Posterior cingulate gyrus (tissue), 11 donors: Measurements from ENCODE around the gene TTC33.
"Not testable (repeated sequence)": the region's sequence is repeated elsewhere in the genome, so short reads cannot be mapped to it uniquely, and the experiment has no call there.

Experiments used
- DNase-seq, 10 donors: peaks; one replicate each; pipeline versions ENCODE4 v3.0.0 to v3.0.0-alpha.2; 2020 to 2021; ENCODE audit warnings: mixed read lengths in 3 of 10
- intact Hi-C: fragments of 100-400 bp; cut with DNase I; formaldehyde crosslinking; loops from one replicate; pipeline ENCODE4 v1.15.1; 2023

TTC33 gene

DNA sequence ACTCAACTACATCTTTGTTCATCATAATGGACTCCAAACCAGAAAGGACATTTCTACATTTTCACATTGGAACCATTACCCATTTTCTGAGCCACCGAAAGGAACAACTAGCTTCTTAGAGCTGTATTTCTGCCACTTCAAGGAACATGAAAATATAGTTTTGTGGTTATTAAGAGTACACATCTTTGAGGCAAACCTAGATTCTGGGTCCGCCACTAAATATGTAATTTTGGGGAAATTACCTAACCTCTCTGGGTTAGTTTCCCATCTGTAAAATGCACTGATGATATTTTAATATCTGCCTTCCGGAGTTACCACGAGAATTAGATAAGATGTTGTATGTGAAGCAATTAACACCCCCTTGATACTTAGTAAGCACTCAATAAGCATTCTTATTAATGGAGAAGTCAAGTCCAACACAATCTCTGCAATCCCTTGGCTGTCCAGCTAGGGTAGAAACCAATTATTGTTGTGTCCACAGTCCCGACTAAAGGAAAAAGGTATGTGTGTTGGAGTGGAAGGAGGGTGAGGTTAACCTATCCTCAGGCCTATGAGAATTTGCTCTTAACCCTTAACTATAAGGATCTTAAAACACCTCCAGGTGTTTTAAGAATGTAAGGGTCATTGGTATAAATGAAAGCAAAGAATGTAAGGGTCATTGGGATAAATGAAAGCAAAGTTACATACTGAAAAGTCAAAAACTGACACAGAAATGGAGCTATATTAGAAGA lies 170.1 kb downstream of the TTC33 start:
- intact Hi-C loops, result no loop called here
- no peak for DNase-seq

DNA sequence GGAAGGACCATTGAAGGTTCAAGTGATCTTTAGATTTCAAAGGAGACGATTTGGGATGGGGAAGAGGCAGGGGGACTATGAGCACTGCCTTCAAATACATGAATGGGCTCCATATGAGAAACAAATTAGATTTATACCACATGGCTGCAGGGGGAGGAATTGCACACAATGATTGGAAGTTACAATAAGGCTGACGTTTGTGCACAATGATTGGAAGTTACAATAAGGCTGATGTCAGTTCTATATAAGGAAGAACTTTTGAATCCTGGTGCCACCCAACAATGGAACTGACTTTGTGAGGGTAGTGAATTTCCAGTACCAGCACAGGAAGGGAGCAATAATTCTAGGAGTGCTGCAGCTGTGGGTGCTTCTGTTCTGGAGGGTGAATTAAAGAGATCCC lies 171.7 kb downstream of the TTC33 start:
- intact Hi-C loops, result no loop called here
- DNase-seq, result no peak

DNA sequence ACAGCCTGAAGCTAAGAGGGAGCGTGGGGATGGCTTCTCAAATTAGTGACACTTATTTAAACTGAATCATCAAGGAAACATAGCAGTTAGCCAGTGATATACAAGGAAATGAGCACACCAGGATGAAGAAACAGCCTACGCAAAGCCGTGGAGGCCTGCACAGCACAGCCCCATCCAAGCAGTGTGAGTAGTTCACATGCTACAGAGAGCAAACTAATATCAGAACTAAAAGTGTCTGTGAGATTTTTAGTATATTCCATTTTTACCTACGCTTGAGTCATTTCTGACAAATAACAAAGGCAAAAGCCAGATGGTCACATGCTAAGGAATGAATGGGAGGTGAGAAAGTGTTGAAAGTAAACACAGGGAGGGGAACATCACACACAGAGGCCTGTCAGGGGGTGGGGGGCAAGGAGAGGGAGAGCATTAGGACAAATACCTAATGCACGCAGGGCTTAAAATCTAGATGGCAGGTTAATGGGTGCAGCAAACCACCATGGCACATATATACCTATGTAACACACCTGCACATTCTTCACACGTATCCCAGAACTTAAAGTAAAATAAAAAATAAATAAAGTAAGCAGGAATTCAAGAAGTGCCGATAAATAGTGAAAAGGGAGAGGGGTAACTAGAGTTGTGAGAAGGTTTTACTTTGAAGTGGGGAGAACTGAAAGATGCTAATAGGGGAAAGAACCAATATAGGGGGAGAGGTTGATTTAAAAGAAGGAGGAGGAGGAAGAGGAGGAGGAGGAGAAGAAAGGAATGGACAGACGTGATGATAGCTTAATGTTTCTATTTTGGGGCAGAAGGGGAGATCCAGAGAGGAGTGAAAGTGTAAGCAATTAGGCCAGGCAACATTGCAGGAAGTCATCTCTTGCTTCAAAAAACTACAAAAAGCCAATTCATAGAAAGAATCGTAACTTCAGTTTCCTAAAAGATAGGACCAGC lies 177.0 kb downstream of the TTC33 start:
- intact Hi-C loops, result no loop called here

DNA sequence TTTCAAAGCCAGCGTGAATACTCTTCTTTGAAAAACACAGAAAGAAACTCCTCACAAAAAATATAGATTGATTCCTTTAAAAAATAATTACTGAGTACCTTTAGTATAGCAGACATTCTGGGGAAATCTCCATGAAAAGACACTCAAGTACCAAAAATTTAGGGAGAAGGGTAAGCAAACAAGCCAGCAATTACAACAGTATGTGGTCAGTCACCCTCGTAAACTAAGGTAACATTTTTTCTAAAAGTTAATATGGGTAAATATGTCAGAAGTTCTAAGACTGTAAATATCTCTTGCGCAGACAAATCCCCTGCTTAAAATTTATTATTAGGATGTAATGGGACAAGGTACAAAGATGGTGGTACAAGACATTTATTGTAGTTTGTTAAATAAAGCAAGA lies 178.0 kb downstream of the TTC33 start:
- intact Hi-C loops, result no loop called here
- no peak for DNase-seq

More for the DNA sequence above, 177.0 kb downstream of the TTC33 start:
- DNase-seq, result peak in 2 of 10 donors; percentile 67 to 73

DNA sequence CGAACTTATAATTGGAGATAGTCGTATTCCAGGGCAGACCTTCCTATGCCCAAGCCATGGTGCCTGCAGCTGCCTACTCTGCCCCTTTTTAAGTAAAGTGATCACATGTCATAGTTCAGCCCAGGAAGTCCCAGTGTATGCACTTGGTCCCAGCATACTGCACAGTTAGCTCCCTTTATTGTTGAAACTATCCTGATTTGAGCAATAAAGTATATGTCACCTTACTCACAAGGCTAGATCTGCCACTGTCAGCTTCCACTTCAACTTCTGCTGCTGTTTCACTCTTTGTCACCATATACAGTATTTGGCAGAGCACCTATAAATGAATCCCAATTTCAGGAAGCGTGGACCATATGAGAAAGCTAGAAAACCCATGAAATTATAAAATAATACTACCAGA lies 179.8 kb downstream of the TTC33 start:
- no peak for DNase-seq
- intact Hi-C loops, result no loop called here

DNA sequence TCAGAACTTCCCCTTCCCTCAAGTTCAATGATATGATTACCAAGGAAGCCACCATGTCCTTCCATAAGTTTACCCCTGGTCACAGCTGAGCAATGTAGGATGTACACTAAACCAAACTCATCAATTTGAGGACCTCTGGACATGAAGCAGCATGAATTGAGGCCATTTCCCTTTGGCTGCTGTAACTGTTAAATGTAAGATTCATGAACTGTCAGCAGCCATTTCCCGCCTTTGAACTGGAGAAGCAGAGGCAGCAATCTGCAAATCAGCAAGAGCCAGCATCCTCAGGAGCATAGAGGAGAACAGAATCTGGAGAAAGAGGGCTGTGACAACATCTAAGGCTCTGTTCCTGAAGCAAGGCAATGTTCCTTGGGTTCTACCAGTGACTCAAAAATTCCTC lies 180.3 kb downstream of the TTC33 start:
- no peak for DNase-seq
- intact Hi-C loops, result no loop called here

DNA sequence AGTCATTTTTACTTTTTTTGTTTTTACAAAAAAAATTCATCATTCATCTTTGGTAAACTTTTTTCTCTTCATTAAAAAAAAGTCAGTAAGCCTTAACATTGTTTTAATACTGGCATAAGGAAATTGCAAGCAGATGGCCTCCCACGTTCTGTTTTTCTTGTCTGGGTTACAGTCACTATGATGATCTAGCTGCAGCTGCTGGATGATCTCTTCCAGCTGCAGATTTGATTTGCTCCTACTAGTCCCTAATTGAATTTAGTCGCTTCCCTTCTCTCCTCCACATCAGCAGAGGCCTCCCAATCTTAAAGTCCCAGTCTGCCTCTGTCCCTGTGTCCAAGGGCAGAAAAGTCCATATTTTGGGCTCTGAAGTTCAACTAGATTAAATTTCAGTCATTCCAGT lies 182.8 kb downstream of the TTC33 start:
- DNase-seq, result no peak
- intact Hi-C loops, result no loop called here

DNA sequence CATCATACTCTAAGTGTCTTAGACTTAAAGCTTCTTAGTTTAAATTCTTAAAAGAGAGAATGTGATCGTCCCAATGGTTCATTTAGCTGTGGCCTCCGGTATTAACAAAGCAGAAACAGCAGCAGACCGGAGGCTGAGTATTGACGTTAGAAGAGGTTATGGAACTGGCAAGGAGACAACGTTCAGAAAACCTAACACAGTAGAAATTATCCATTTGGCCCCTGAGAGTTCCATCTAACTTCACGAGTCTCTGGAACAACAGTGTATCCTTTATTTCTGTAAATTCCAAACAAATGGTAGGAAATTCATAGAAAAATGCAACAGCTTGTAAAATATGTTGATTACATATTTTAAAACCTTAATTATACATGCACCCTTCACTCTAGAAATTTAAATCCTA lies 183.4 kb downstream of the TTC33 start:
- intact Hi-C loops, result no loop called here
- no peak for DNase-seq

DNA sequence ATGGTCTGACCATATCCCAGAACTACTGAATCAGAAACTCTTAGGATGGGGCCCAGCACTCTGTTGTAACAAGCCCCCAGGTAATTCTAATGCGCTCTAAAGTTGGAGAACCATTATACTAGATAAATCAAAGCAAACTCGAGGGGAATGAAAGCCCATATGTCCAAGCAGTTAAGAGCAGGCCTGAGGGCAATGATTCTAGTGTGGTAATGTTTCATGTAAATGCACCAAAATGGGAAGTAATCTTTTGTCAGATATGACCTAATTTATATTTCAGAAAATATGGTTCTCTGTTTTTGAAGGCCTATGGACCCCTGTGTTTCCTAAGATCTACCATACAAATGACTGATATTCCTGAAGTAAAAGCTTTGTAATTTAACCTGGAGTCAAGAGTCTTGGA lies 184.0 kb downstream of the TTC33 start:
- no peak for DNase-seq
- intact Hi-C loops, result no loop called here

DNA sequence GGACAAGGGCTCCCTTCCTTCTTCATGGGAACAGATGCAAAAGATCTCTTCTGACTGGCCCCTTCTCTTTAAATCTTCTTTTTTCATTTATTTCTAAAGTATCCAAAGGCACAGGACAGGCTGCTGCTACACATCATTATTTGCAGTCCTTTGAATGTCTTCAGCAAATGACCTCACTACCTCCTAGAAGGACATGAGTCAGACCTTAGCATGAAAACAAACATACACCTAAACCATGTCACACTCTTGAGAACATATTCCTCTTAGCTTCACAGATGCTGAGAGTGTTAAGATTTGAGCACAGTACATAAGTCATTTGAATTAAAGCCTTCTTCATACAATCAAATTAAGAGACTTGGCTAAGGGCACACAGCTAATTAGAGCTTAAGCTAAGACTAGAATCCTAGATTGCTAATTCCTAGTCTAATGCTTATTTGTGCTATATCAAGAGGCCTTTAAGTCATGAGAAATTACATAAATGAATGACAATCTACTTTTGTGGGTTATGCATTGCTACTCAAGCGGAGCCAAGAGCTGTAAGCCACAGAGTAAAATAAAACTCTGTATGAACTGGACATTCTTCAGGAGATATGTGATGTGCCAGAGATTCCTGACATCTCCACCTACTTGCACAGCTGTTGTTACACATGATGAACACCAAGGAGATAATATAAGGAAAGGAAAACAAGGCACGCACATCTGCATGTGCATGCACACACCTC lies 185.2 kb downstream of the TTC33 start:
- DNase-seq, result no peak
- intact Hi-C loops, result no loop called here

DNA sequence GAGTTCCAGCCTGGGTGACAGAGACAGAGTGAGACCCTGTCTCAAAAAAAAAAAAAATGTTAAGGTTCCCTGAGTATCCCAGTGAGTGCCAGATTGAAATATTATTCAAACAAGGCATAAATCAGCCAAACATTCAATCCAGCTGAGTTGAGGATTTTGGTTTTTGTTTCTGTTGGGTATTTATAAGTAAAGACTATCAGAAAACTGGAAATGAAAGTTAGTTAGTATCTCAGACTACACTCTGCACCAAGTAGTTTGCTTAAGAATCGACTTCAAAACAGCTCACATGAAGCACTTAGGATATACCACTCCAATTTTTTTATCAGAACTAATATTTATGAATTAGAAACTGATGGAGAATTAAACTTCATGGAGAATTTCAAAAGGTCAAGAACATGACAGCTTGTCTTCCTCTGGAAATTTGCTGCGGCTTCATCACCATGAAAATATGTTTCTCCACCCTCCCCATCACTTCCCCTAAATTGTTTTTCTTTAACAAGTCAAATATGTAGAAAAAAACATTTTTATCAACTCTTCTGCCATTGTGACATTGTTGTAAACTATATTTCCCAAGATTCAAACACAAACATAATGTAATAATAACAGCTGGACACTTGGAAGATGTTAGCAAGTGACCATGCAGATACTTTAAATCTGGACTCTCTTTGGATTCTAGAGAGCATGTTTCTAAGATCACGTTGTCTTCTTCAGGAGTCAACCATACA lies 186.1 kb downstream of the TTC33 start:
- no peak for DNase-seq
- intact Hi-C loops, result no loop called here

DNA sequence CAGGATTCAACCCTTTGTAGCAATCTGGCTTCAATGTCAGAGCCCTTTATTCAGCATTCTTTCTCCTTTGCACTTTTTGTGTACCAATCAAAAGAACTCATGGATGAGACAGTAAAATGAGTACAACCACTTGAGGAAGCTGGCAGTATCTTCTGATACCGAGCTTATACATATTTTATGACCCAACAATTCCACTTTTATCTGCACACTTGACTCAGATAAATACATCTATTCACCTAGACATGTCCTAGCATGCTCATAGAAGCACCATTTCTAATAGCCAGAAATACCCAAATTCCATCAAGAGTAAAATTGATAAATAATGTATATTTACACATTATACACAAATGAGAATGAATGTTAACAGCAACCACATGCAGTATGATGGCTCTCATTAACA lies 187.2 kb downstream of the TTC33 start:
- intact Hi-C loops, result no loop called here

DNA sequence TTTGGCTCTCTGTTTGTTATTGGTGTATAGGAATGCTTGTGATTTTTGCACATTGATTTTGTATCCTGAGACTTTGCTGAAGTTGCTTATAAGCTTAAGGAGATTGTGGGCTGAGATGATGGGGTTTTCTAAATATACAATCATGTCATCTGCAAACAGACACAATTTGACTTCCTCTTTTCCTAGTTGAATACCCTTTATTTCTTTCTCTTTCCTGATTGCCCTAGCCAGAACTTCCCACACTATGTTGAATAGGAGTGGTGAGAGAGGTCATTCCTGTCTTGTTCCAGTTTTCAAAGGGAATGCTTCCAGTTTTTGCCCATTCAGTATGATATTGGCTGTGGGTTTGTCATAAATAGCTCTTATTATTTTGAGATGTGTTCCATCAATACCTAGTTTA lies 192.6 kb downstream of the TTC33 start:
- intact Hi-C loops, DNase-seq: not testable (repeated sequence)

More for the DNA sequence above, 187.2 kb downstream of the TTC33 start:
- DNase-seq, result no peak

DNA sequence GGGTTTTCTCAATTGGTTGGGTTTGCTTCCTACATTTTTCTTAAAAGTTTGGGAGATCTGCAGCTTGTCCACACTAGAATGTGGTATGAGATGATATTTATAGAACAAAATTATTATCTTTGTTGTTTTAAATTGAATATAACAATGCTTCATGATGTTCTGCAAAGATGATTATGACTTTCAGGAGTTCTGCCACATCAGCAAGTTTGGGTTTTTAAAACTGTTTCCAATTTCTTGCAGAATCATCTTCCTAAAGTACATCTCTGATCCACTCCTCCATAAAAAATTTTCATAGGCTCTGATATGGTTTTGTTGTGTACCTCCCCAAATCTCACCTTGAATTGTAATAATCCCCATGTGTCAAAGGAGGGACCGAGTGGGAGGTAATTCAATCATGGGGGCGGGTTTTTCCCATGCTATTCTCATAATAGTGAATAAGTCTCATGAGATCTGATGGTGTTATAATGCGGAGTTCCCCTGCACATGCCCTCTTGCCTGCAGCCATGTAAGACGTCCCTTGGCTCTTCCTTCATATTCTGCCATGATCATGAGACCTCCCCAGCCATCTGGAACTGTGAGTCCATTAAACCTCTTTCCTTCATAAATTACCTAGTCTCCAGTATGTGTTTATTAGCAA lies 195.2 kb downstream of the TTC33 start:
- intact Hi-C loops, result no loop called here
- DNase-seq, result no peak

DNA sequence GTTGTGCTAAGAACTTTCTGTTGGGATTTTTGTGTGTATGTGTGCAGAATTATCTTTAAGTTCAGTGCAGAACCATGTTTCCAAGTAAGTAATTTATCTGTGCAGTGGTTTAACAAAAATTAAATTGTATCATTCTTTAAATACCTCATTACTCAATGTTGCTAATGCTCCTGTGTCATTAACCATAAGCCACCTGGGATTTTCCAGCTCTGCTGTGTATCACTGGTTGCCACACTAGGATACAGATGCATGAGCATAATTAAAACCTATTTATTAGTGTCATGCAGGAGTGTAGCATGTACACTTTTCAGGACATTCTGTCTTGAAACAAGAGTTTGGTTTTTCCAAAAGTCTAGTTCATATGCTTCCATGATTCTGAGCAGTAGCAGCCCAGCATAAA lies 196.5 kb downstream of the TTC33 start:
- intact Hi-C loops, result no loop called here
- DNase-seq, result no peak

DNA sequence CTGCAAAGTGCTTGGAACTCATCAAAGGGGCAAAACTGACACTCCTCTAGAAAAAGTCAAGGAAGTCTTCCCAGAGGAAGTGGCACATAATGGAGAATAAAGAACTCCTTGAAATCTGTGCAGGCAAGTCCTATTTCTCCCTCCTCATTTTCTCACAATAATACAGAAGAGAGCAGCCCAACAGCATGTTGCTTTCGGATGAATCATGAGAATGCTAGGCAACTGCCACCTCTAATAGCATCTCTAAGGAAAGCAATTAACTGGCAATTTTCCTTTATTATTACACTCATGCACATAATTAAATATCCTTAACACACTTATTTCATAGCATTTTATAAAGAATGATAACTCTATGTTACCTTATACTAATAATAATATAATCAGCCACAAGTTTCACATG lies 198.3 kb downstream of the TTC33 start:
- intact Hi-C loops, result no loop called here

DNA sequence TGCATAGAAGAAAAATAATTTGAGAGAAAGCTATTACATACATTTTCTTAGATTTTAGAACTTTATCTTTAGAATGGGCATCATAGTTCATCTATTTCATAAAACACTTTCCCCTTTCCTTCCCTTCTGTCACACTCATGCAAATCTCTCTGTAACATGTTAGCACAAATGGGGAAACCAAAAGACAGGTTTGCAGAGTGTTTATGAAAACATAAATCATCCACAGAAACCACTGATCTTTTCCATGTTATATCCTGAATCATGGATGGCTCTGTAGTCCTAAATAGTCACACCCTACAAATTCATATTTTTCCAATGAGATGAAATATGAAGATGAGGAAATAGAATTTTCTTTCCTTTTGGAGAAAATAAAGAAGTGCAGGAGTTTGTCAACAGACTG lies 198.9 kb downstream of the TTC33 start:
- intact Hi-C loops, result no loop called here

More for the DNA sequence above, 198.3 kb downstream of the TTC33 start:
- no peak for DNase-seq

DNA sequence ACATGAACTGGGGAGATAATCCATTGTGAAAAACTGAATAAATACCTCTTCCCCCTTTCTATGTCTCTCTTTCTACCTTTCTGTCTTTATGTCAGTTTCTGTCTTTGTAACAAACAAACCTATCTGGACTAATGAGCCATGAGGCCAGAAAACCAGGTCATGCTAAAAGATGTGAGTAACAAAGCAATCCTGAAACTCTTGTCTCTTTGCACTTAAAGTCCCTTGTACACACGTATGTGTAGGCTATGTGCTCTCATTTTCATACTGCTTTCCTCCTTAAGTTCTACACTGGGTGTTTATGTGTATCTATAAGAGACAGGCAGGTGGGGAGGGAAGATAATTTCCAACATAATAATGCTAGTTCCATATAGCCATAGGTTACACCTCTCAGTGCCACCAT lies 199.9 kb downstream of the TTC33 start:
- DNase-seq, result no peak
- intact Hi-C loops, result no loop called here

More for the DNA sequence above, 198.9 kb downstream of the TTC33 start:
- DNase-seq, result no peak

DNA sequence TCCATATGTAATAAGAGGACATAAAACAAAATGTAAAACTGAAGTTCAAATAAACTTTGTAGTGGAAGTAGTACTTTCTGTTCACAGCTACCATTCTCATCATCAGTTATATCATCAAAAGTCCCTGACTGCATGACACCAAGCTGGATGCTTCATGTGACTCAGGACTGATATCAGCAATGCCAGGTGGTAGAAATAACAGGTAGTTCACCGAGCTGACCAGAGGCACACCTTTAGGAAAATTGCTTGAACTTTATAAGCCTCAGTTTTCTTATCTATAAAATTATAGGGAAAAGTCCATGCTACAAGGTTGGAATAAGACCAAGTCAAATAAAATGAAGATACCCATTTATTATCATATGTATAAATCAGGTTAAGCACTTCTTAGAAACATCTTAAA lies 200.9 kb downstream of the TTC33 start:
- intact Hi-C loops, result no loop called here

DNA sequence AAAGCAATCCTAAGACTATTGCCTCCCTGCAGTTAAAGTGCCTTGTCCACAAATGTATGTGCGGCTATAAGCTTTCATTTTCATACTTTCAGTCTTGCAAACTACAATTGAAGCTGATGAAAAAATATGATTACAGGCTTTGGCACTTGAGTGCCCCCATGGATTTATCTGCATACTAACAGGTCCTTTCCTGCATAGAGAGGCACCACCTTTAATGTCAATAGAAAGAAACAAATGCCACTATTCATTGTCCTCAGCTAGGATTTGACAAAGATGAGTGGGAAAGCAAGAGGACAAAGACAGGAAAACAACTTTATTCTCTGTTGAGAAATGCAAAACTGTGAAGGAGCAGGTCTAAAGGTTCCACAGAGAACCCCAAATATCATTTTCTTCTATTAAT lies 201.7 kb downstream of the TTC33 start:
- DNase-seq, result no peak
- intact Hi-C loops, result no loop called here

More for the DNA sequence above, 200.9 kb downstream of the TTC33 start:
- no peak for DNase-seq
